Central memory CD8-positive, alpha-beta T cell (primary cell): ENCODE results near the gene TMEM117.
"Not testable (repeated sequence)": the region's sequence is repeated elsewhere in the genome, so short reads cannot be mapped to it uniquely, and the experiment has no call there.

ENCODE experiments used
- ATAC-seq: fragments of 150-1000 bp; cut with Tn5 transposase; replicated peaks from 2 replicates; pipeline ENCODE4 v1.10.0; 2022; ENCODE audit warnings: mild to moderate bottlenecking, moderate FRiP score, moderate number of reproducible peaks; ENCODE audit not compliant: poor library complexity, severe bottlenecking; ENCODE audit errors: extremely low read depth
- DNase-seq, 2 donors: peaks; one replicate each; pipeline ENCODE4 v3.0.0; 2021; ENCODE audit warnings: low spot score in 2 of 2
- H3K27ac Mint-ChIP-seq: one replicate; pipeline ENCODE4 v1.8.0; 2022; ENCODE audit warnings: low read depth, mild to moderate bottlenecking, moderate library complexity, mixed read lengths
- H3K27me3 Mint-ChIP-seq: one replicate; pipeline ENCODE4 v1.8.0; 2022; ENCODE audit warnings: mixed read lengths
- H3K36me3 Mint-ChIP-seq: one replicate; pipeline ENCODE4 v1.8.0; 2022; ENCODE audit warnings: mild to moderate bottlenecking, moderate library complexity, mixed read lengths; ENCODE audit not compliant: insufficient read depth
- H3K4me1 Mint-ChIP-seq: one replicate; pipeline ENCODE4 v1.8.0; 2022; ENCODE audit warnings: mixed read lengths
- H3K4me3 Mint-ChIP-seq: one replicate; pipeline ENCODE4 v1.8.0; 2022; ENCODE audit warnings: mild to moderate bottlenecking, moderate library complexity, mixed read lengths
- H3K9me3 Mint-ChIP-seq: one replicate; pipeline ENCODE4 v1.8.0; 2022; ENCODE audit warnings: mixed read lengths

The TMEM117 gene

GRCh38 chr12:43815416-43815815 is 20.5 kb upstream of the TMEM117 start:
- H3K27ac Mint-ChIP-seq = no peak overlapping the region
- H3K4me3 Mint-ChIP-seq = no peak overlapping the region
- DNase-seq (no peak), ATAC-seq (no peak)
- no peaks in the 10 kb centered on the region for H3K4me1 Mint-ChIP-seq
- no peaks in the 10 kb centered on the region for H3K9me3 Mint-ChIP-seq
- H3K36me3 Mint-ChIP-seq = no peaks in the 10 kb centered on the region
- H3K27me3 Mint-ChIP-seq = peaks cover 9% of the 10 kb centered on the region

- Mint-ChIP-seq H3K4me3 (no peak overlapping the region), H3K36me3 (no peaks in the 10 kb centered on the region), H3K9me3 (no peaks in the 10 kb centered on the region), H3K4me1 (no peaks in the 10 kb centered on the region), H3K27ac (no peak overlapping the region), H3K27me3 (peaks cover 9% of the 10 kb centered on the region)
- ATAC-seq (no peak), DNase-seq (no peak)
Observed at GRCh38 chr12:43816168-43816567, 19.7 kb upstream of the TMEM117 start.

- no peak for ATAC-seq
- DNase-seq = no peak
- Mint-ChIP-seq H3K36me3 (no peaks in the 10 kb centered on the region), H3K9me3 (no peaks in the 10 kb centered on the region), H3K27me3 (no peaks in the 10 kb centered on the region), H3K27ac (no peak overlapping the region), H3K4me3 (no peak overlapping the region), H3K4me1 (no peaks in the 10 kb centered on the region)
Observed at GRCh38 chr12:43824207-43824775, 11.6 kb upstream of the TMEM117 start.

GRCh38 chr12:43826681-43827080 is 9.2 kb upstream of the TMEM117 start:
- no peak overlapping the region for H3K4me3 Mint-ChIP-seq

GRCh38 chr12:43827093-43827492 is 8.8 kb upstream of the TMEM117 start:
- Mint-ChIP-seq H3K27me3 (no peaks in the 10 kb centered on the region), H3K4me3 (no peak overlapping the region), H3K9me3 (no peaks in the 10 kb centered on the region), H3K4me1 (peaks cover 5% of the 10 kb centered on the region), H3K36me3 (no peaks in the 10 kb centered on the region), H3K27ac (no peak overlapping the region)
- ATAC-seq (no peak), DNase-seq (no peak)

More at GRCh38 chr12:43826681-43827080, 9.2 kb upstream of the TMEM117 start:
- no peak for ATAC-seq
- H3K27me3 Mint-ChIP-seq = no peaks in the 10 kb centered on the region
- no peak for DNase-seq
- H3K27ac Mint-ChIP-seq = no peak overlapping the region
- H3K4me1 Mint-ChIP-seq = peaks cover under 1% of the 10 kb centered on the region
- no peaks in the 10 kb centered on the region for H3K9me3 Mint-ChIP-seq
- H3K36me3 Mint-ChIP-seq = no peaks in the 10 kb centered on the region

GRCh38 chr12:43832463-43833168 is 3.3 kb upstream of the TMEM117 start:
- ATAC-seq = no peak
- H3K4me1 Mint-ChIP-seq = peaks cover 34% of the 10 kb centered on the region
- DNase-seq = no peak

GRCh38 chr12:43835264-43835655 is 621 bp upstream of the TMEM117 start:
- no peak for DNase-seq
- Mint-ChIP-seq H3K36me3 (peaks cover 2% of the 10 kb centered on the region), H3K4me3 (peak overlapping the region; percentile 82), H3K4me1 (peaks cover 42% of the 10 kb centered on the region), H3K9me3 (no peaks in the 10 kb centered on the region), H3K27me3 (no peaks in the 10 kb centered on the region), H3K27ac (peak overlapping the region; percentile 46)
- no peak for ATAC-seq

More at GRCh38 chr12:43832463-43833168, 3.3 kb upstream of the TMEM117 start:
- Mint-ChIP-seq H3K27me3 (no peaks in the 10 kb centered on the region), H3K36me3 (peaks cover 2% of the 10 kb centered on the region), H3K9me3 (no peaks in the 10 kb centered on the region), H3K27ac (no peak overlapping the region), H3K4me3 (peak overlapping the region; percentile 6)

- no peak for DNase-seq
Observed at GRCh38 chr12:43836475-43836989, 651 bp downstream of the TMEM117 start.

GRCh38 chr12:43840338-43840737 is 4.5 kb downstream of the TMEM117 start:
- H3K36me3 Mint-ChIP-seq = peaks cover under 1% of the 10 kb centered on the region

More at GRCh38 chr12:43836475-43836989, 651 bp downstream of the TMEM117 start:
- peaks cover 42% of the 10 kb centered on the region for H3K4me1 Mint-ChIP-seq
- ATAC-seq = peak; percentile 17
- peak overlapping the region; percentile 11 for H3K27ac Mint-ChIP-seq
- peaks cover 2% of the 10 kb centered on the region for H3K36me3 Mint-ChIP-seq
- H3K27me3 Mint-ChIP-seq = no peaks in the 10 kb centered on the region
- H3K9me3 Mint-ChIP-seq = no peaks in the 10 kb centered on the region
- peak overlapping the region; percentile 82 for H3K4me3 Mint-ChIP-seq

GRCh38 chr12:43841253-43841652 is 5.4 kb downstream of the TMEM117 start:
- no peak overlapping the region for H3K4me3 Mint-ChIP-seq
- H3K27me3 Mint-ChIP-seq = no peaks in the 10 kb centered on the region
- H3K4me1 Mint-ChIP-seq = peaks cover 14% of the 10 kb centered on the region
- H3K36me3 Mint-ChIP-seq = no peaks in the 10 kb centered on the region
- DNase-seq (no peak), ATAC-seq (no peak)
- H3K27ac Mint-ChIP-seq = no peak overlapping the region
- H3K9me3 Mint-ChIP-seq = no peaks in the 10 kb centered on the region

More at GRCh38 chr12:43840338-43840737, 4.5 kb downstream of the TMEM117 start:
- DNase-seq (no peak), ATAC-seq (no peak)
- H3K4me3 Mint-ChIP-seq = no peak overlapping the region
- H3K27ac Mint-ChIP-seq = no peak overlapping the region
- H3K9me3 Mint-ChIP-seq = no peaks in the 10 kb centered on the region
- H3K27me3 Mint-ChIP-seq = no peaks in the 10 kb centered on the region
- H3K4me1 Mint-ChIP-seq = peaks cover 16% of the 10 kb centered on the region

GRCh38 chr12:43842259-43842658 is 6.4 kb downstream of the TMEM117 start:
- H3K27ac Mint-ChIP-seq = no peak overlapping the region
- ATAC-seq (no peak), DNase-seq (no peak)
- no peaks in the 10 kb centered on the region for H3K27me3 Mint-ChIP-seq
- no peak overlapping the region for H3K4me3 Mint-ChIP-seq
- H3K4me1 Mint-ChIP-seq = peaks cover 8% of the 10 kb centered on the region
- H3K9me3 Mint-ChIP-seq = peaks cover under 1% of the 10 kb centered on the region
- no peaks in the 10 kb centered on the region for H3K36me3 Mint-ChIP-seq

- not testable (repeated sequence) for H3K4me1 Mint-ChIP-seq, H3K4me3 Mint-ChIP-seq, H3K27me3 Mint-ChIP-seq, DNase-seq, ATAC-seq, H3K36me3 Mint-ChIP-seq, H3K27ac Mint-ChIP-seq, H3K9me3 Mint-ChIP-seq
Observed at GRCh38 chr12:43847425-43848225, 11.7 kb downstream of the TMEM117 start.
